SK-N-SH treated with all-trans-retinoic acid at 6 μM for 48 hours (cell line): Measurements from ENCODE around the gene CELA3A.

Experiments used
- ARNTL ChIP-seq: fragments of 450-650 bp; formaldehyde crosslinking; IDR thresholded peaks from 2 replicates; pipeline ENCODE4 v1.5.0; 2020; ENCODE audit warnings: low read depth, mild to moderate bottlenecking, moderate library complexity, borderline replicate concordance
- CREB5 ChIP-seq: fragments of 250-450 bp; sonication (Bioruptor Pico); IDR thresholded peaks from 2 replicates; pipeline ENCODE4 v1.5.1; 2020; ENCODE audit warnings: low read depth, mild to moderate bottlenecking, moderate library complexity
- RARB ChIP-seq: fragments of 250-450 bp; sonication (Bioruptor Pico); IDR thresholded peaks from 2 replicates; pipeline ENCODE4 v1.8.0; 2021; ENCODE audit warnings: mild to moderate bottlenecking, moderate library complexity
- TOX ChIP-seq: fragments of 250-450 bp; sonication (Bioruptor Pico); IDR thresholded peaks from 2 replicates; pipeline ENCODE4 v1.8.0; 2021; ENCODE audit warnings: mild to moderate bottlenecking, moderate library complexity, borderline replicate concordance
- ZNF70 ChIP-seq: fragments of 450-650 bp; formaldehyde crosslinking; IDR thresholded peaks from 2 replicates; pipeline ENCODE4 v1.5.0; 2020; ENCODE audit warnings: mild to moderate bottlenecking, moderate library complexity
- ZNF8 ChIP-seq: fragments of 450-650 bp; formaldehyde crosslinking; IDR thresholded peaks from 2 replicates; pipeline ENCODE4 v1.5.0; 2020; ENCODE audit warnings: mild to moderate bottlenecking, moderate library complexity
- TF ChIP-seq, protein P1 (sequence below): fragments of 250-450 bp; sonication (Bioruptor Pico); IDR thresholded peaks from 2 replicates; pipeline ENCODE4 v1.8.0; 2021; ENCODE audit warnings: low read depth, mild to moderate bottlenecking, moderate library complexity, borderline replicate concordance
- TF ChIP-seq, protein P2 (sequence below): fragments of 250-450 bp; sonication (Bioruptor Pico); IDR thresholded peaks from 2 replicates; pipeline ENCODE4 v1.8.0; 2020; ENCODE audit warnings: mild to moderate bottlenecking, moderate library complexity, borderline replicate concordance

- TF ChIP-seq CREB5 (CRISPR knock-in tag) (no peak), ARNTL (no peak), ZNF8 (CRISPR knock-in tag) (no peak), RARB (CRISPR knock-in tag) (no peak), ZNF70 (CRISPR knock-in tag) (no peak), TOX (CRISPR knock-in tag) (no peak)
- TF ChIP-seq, protein P1, sequence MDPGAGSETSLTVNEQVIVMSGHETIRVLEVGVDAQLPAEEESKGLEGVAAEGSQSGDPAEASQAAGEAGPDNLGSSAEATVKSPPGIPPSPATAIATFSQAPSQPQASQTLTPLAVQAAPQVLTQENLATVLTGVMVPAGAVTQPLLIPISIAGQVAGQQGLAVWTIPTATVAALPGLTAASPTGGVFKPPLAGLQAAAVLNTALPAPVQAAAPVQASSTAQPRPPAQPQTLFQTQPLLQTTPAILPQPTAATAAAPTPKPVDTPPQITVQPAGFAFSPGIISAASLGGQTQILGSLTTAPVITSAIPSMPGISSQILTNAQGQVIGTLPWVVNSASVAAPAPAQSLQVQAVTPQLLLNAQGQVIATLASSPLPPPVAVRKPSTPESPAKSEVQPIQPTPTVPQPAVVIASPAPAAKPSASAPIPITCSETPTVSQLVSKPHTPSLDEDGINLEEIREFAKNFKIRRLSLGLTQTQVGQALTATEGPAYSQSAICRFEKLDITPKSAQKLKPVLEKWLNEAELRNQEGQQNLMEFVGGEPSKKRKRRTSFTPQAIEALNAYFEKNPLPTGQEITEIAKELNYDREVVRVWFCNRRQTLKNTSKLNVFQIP: no peak
- TF ChIP-seq, protein P2, sequence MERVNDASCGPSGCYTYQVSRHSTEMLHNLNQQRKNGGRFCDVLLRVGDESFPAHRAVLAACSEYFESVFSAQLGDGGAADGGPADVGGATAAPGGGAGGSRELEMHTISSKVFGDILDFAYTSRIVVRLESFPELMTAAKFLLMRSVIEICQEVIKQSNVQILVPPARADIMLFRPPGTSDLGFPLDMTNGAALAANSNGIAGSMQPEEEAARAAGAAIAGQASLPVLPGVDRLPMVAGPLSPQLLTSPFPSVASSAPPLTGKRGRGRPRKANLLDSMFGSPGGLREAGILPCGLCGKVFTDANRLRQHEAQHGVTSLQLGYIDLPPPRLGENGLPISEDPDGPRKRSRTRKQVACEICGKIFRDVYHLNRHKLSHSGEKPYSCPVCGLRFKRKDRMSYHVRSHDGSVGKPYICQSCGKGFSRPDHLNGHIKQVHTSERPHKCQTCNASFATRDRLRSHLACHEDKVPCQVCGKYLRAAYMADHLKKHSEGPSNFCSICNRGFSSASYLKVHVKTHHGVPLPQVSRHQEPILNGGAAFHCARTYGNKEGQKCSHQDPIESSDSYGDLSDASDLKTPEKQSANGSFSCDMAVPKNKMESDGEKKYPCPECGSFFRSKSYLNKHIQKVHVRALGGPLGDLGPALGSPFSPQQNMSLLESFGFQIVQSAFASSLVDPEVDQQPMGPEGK (CRISPR knock-in tag): no peak
Measured at GRCh38 chr1:22030057-22030456, 28.6 kb downstream of the CELA3A start.
